Loucy (cell line): ENCODE data around the gene SLC31A1.

ENCODE experiments used
- EZH2phosphoT487 ChIP-seq: fragments of 200-600 bp; IDR thresholded peaks from 2 replicates; pipeline ENCODE4 v1.6.1; 2018; ENCODE audit warnings: antibody characterized with exemption, mild to moderate bottlenecking, moderate library complexity, borderline replicate concordance
- TF ChIP-seq, protein P1 (sequence below): fragments of 200-600 bp; sonication (generic); conservative IDR thresholded peaks from 2 replicates; pipeline ENCODE4 v1.5.1; 2014; ENCODE audit warnings: mild to moderate bottlenecking, antibody characterized with exemption, low read length

- TF ChIP-seq, protein P1, sequence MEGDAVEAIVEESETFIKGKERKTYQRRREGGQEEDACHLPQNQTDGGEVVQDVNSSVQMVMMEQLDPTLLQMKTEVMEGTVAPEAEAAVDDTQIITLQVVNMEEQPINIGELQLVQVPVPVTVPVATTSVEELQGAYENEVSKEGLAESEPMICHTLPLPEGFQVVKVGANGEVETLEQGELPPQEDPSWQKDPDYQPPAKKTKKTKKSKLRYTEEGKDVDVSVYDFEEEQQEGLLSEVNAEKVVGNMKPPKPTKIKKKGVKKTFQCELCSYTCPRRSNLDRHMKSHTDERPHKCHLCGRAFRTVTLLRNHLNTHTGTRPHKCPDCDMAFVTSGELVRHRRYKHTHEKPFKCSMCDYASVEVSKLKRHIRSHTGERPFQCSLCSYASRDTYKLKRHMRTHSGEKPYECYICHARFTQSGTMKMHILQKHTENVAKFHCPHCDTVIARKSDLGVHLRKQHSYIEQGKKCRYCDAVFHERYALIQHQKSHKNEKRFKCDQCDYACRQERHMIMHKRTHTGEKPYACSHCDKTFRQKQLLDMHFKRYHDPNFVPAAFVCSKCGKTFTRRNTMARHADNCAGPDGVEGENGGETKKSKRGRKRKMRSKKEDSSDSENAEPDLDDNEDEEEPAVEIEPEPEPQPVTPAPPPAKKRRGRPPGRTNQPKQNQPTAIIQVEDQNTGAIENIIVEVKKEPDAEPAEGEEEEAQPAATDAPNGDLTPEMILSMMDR: no peak
- TF ChIP-seq EZH2phosphoT487: no peak
These were observed 33.6 kb downstream of the SLC31A1 start for GRCh38 chr9:113254991-113255390.
